HEK293 (cell line): ENCODE results near the gene PRSS16.

Experiments
- EGR2 ChIP-seq: fragments of 450-650 bp; formaldehyde crosslinking; IDR thresholded peaks from 2 replicates; pipeline ENCODE4 v1.5.1; 2016; ENCODE audit warnings: low read depth, missing biosample characterization, missing genetic modification characterization
- REPIN1 ChIP-seq: fragments of 450-650 bp; formaldehyde crosslinking; IDR thresholded peaks from 2 replicates; pipeline ENCODE4 v1.5.1; 2017; ENCODE audit warnings: missing biosample characterization, missing genetic modification characterization, low read depth
- SETDB1 ChIP-seq: IDR thresholded peaks from one replicate; pipeline ENCODE4 v1.6.1; 2017; ENCODE audit warnings: mild to moderate bottlenecking, low read length, moderate library complexity, mixed read lengths; ENCODE audit not compliant: insufficient read length
- SP2 ChIP-seq: fragments of 450-650 bp; formaldehyde crosslinking; IDR thresholded peaks from 2 replicates; pipeline ENCODE4 v1.5.1; 2016; ENCODE audit warnings: missing biosample characterization, missing genetic modification characterization
- TSHZ1 ChIP-seq: fragments of 450-650 bp; formaldehyde crosslinking; IDR thresholded peaks from 2 replicates; pipeline ENCODE4 v1.5.1; 2016; ENCODE audit warnings: missing biosample characterization, missing genetic modification characterization, borderline replicate concordance
- YY1 ChIP-seq: fragments of 450-650 bp; formaldehyde crosslinking; IDR thresholded peaks from 2 replicates; pipeline ENCODE4 v1.5.1; 2018; ENCODE audit warnings: missing biosample characterization, missing genetic modification characterization
- ZBTB21 ChIP-seq: fragments of 450-650 bp; formaldehyde crosslinking; IDR thresholded peaks from 2 replicates; pipeline ENCODE4 v1.5.1; 2017; ENCODE audit warnings: missing biosample characterization, missing genetic modification characterization
- ZBTB44 ChIP-seq: fragments of 450-650 bp; IDR thresholded peaks from 2 replicates; pipeline ENCODE4 v1.5.1; 2018; ENCODE audit warnings: missing biosample characterization, mild to moderate bottlenecking, missing genetic modification characterization
- ZBTB49 ChIP-seq: fragments of 450-650 bp; formaldehyde crosslinking; IDR thresholded peaks from 2 replicates; pipeline ENCODE4 v1.5.1; 2016; ENCODE audit warnings: missing biosample characterization, missing genetic modification characterization, low read depth
- ZBTB6 ChIP-seq: fragments of 450-650 bp; formaldehyde crosslinking; IDR thresholded peaks from 2 replicates; pipeline ENCODE4 v1.5.1; 2017; ENCODE audit warnings: missing biosample characterization, missing genetic modification characterization
- ZFHX2 ChIP-seq: fragments of 450-650 bp; formaldehyde crosslinking; conservative IDR thresholded peaks from 2 replicates; pipeline ENCODE4 v1.5.1; 2016; ENCODE audit warnings: missing biosample characterization, missing genetic modification characterization
- ZNF148 ChIP-seq: fragments of 450-650 bp; formaldehyde crosslinking; IDR thresholded peaks from 2 replicates; pipeline ENCODE4 v1.5.0; 2017; ENCODE audit warnings: missing biosample characterization, missing genetic modification characterization, borderline replicate concordance
- ZNF2 ChIP-seq: fragments of 450-650 bp; formaldehyde crosslinking; IDR thresholded peaks from 2 replicates; pipeline ENCODE4 v1.5.1; 2016; ENCODE audit warnings: missing biosample characterization, missing genetic modification characterization
- ZNF239 ChIP-seq: fragments of 450-650 bp; formaldehyde crosslinking; IDR thresholded peaks from 2 replicates; pipeline ENCODE4 v1.5.1; 2016; ENCODE audit warnings: missing biosample characterization, missing genetic modification characterization
- ZNF248 ChIP-seq: fragments of 450-650 bp; formaldehyde crosslinking; IDR thresholded peaks from 2 replicates; pipeline ENCODE4 v1.5.1; 2017; ENCODE audit warnings: missing biosample characterization, missing genetic modification characterization
- ZNF324 ChIP-seq: fragments of 450-650 bp; formaldehyde crosslinking; IDR thresholded peaks from 2 replicates; pipeline ENCODE4 v1.5.1; 2016; ENCODE audit warnings: missing biosample characterization, missing genetic modification characterization
- ZNF335 ChIP-seq: fragments of 450-650 bp; formaldehyde crosslinking; conservative IDR thresholded peaks from 2 replicates; pipeline ENCODE4 v1.5.1; 2016; ENCODE audit warnings: missing biosample characterization, missing genetic modification characterization
- ZNF394 ChIP-seq: fragments of 450-650 bp; formaldehyde crosslinking; IDR thresholded peaks from 2 replicates; pipeline ENCODE4 v1.5.1; 2016; ENCODE audit warnings: missing biosample characterization, missing genetic modification characterization, mild to moderate bottlenecking, moderate library complexity, borderline replicate concordance
- ZNF561 ChIP-seq: fragments of 450-650 bp; IDR thresholded peaks from 2 replicates; pipeline ENCODE4 v1.5.1; 2018; ENCODE audit warnings: missing biosample characterization, missing genetic modification characterization, borderline replicate concordance
- ZNF626 ChIP-seq: fragments of 450-650 bp; sonication (Bioruptor Pico); formaldehyde crosslinking; IDR thresholded peaks from 2 replicates; pipeline ENCODE4 v1.5.1; 2018; ENCODE audit warnings: missing biosample characterization, missing genetic modification characterization, inconsistent platforms
- ZNF629 ChIP-seq: fragments of 450-650 bp; formaldehyde crosslinking; IDR thresholded peaks from 2 replicates; pipeline ENCODE4 v1.5.1; 2017; ENCODE audit warnings: missing biosample characterization, missing genetic modification characterization
- ZNF660 ChIP-seq: fragments of 450-650 bp; IDR thresholded peaks from 2 replicates; pipeline ENCODE4 v1.5.1; 2018; ENCODE audit warnings: missing biosample characterization, mild to moderate bottlenecking, missing genetic modification characterization
- ZNF664 ChIP-seq: fragments of 450-650 bp; formaldehyde crosslinking; IDR thresholded peaks from 2 replicates; pipeline ENCODE4 v1.5.1; 2016; ENCODE audit warnings: missing biosample characterization, missing genetic modification characterization
- ZNF768 ChIP-seq: fragments of 450-650 bp; formaldehyde crosslinking; IDR thresholded peaks from 2 replicates; pipeline ENCODE4 v1.5.1; 2018; ENCODE audit warnings: missing biosample characterization, mild to moderate bottlenecking, missing genetic modification characterization
- ZNF777 ChIP-seq: fragments of 450-650 bp; formaldehyde crosslinking; IDR thresholded peaks from 2 replicates; pipeline ENCODE4 v1.5.1; 2017; ENCODE audit warnings: missing biosample characterization, missing genetic modification characterization, borderline replicate concordance
- ZSCAN23 ChIP-seq: fragments of 450-650 bp; formaldehyde crosslinking; IDR thresholded peaks from 2 replicates; pipeline ENCODE4 v1.5.1; 2016; ENCODE audit warnings: missing biosample characterization, missing genetic modification characterization

Gene PRSS16

GRCh38 chr6:27297857-27298730, 50.6 kb downstream of the PRSS16 start (continued):
- TF ChIP-seq TSHZ1 (tag by site-specific recombination) = no peak; the same call in 1 of the 2 replicates
- TF ChIP-seq ZNF2 (tag by site-specific recombination) = peak; percentile 64; the same call in 1 of the 2 replicates
- no peak for TF ChIP-seq ZNF248 (tag by site-specific recombination)
- TF ChIP-seq ZNF777 (tag by site-specific recombination) = 0 out of 2 replicates have a peak, but pooled peaks have one; percentile 15
- no peak for TF ChIP-seq ZNF626 (tag by site-specific recombination)
- TF ChIP-seq SP2 (tag by site-specific recombination) = no peak
- 0 out of 2 replicates have a peak, but pooled peaks have one; percentile 13 for TF ChIP-seq ZBTB21 (tag by site-specific recombination)
- TF ChIP-seq REPIN1 (tag by site-specific recombination) = 0 out of 2 replicates have a peak, but pooled peaks have one; percentile 78
- TF ChIP-seq ZNF335 (tag by site-specific recombination) = peak; percentile 57; the same call in 1 of the 2 replicates
- peak; percentile 64; the same call in 1 of the 2 replicates for TF ChIP-seq YY1 (tag by site-specific recombination)
- no peak for TF ChIP-seq ZNF768 (tag by site-specific recombination)
- peak; percentile 80 for TF ChIP-seq ZNF394 (tag by site-specific recombination)
- no peak for TF ChIP-seq ZNF239 (tag by site-specific recombination)
- peak; percentile 91 for TF ChIP-seq ZNF561 (tag by site-specific recombination)
- TF ChIP-seq ZNF148 (tag by site-specific recombination) = no peak
- TF ChIP-seq ZBTB49 = no peak
- TF ChIP-seq ZSCAN23 = 0 out of 2 replicates have a peak, but pooled peaks have one; percentile 45
- TF ChIP-seq ZBTB6 (tag by site-specific recombination) = peak; percentile 15; the same call in 1 of the 2 replicates
- TF ChIP-seq ZFHX2 = peak; percentile 47
- TF ChIP-seq ZNF660 = peak; percentile 95
- peak; percentile 39 for TF ChIP-seq ZNF324
- TF ChIP-seq EGR2 (tag by site-specific recombination) = 0 out of 2 replicates have a peak, but pooled peaks have one; percentile 20
- peak; percentile 89 for TF ChIP-seq ZNF664
- peak; percentile 65; the same call in 1 of the 2 replicates for TF ChIP-seq ZBTB44 (tag by site-specific recombination)
- TF ChIP-seq ZNF629 (tag by site-specific recombination) = peak; percentile 76
- TF ChIP-seq SETDB1 = no peak
